Activated naive CD4-positive, alpha-beta T cell treated with anti-CD3 and anti-CD28 coated beads, Interleukin-2, amount 50 U/mL, for 72 hours (primary cell): ENCODE data around the gene RUNX3. TPM values are rescaled to one million over a fixed set of nuclear protein-coding genes. Genes with fewer than 3 reads are reported as not detected.
A peak's percentile ranks its signal among the peaks of the same experiment; 100 is the strongest.

Source experiments
- ATAC-seq, 2 donors: fragments of 150-1000 bp; cut with Tn5 transposase; 2 replicates each; pipeline ENCODE4 v1.10.0; 2021; ENCODE audit warnings: mild to moderate bottlenecking in 2 of 2, moderate library complexity in 2 of 2
- DNase-seq, 2 donors: peaks; one replicate each; pipeline ENCODE4 v3.0.0; 2021 to 2022; ENCODE audit warnings: low spot score in 2 of 2
- H3K27ac Mint-ChIP-seq, 2 donors: one replicate each; pipeline ENCODE4 v1.8.0; 2022; ENCODE audit warnings: mild to moderate bottlenecking in 2 of 2, mixed read lengths in 2 of 2
- H3K36me3 Mint-ChIP-seq, 2 donors: one replicate each; pipeline ENCODE4 v1.8.0; 2022; ENCODE audit warnings: mixed read lengths in 2 of 2
- H3K9me3 Mint-ChIP-seq, 2 donors: one replicate each; pipeline ENCODE4 v1.8.0; 2022; ENCODE audit warnings: mixed read lengths in 2 of 2
- total RNA-seq, 2 donors: library from RNA; stranded (reverse); gene quantifications; one replicate each; pipeline ENCODE4 v1.2.3, GENCODE V29; 2022

Gene RUNX3
- total RNA-seq, 2 donors from 2014 or later: 119 to 136 TPM

- ATAC-seq (no peak), DNase-seq (no peak)
- H3K36me3 Mint-ChIP-seq: peaks cover 47 to 57% of the 10 kb centered on the region in 2 donors
- peak overlapping the region; percentile 86 to 96 for H3K27ac Mint-ChIP-seq
- H3K9me3 Mint-ChIP-seq: no peaks in the 10 kb centered on the region
Measured at GRCh38 chr1:24927988-24928688, 1.9 kb downstream of the RUNX3 start.

DNA sequence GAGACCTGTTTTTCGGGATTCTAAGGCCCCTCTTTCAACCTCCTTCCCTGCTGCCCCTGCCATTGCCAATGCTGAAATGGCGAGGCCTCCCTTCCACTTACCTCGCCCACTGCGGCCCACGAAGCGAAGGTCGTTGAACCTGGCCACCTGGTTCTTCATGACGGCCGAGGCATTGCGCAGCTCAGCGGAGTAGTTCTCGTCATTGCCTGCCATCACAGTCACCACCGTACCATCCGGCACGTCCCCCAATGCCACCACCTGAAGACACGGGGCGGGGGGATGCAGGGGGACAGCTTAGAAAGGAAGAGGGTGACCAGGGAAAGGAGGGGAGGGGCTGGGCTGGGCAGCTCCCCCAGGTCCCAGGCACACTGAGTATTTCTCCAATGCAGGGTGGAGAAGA, 2.6 kb downstream of the RUNX3 start:
- ATAC-seq: no peak
- H3K36me3 Mint-ChIP-seq: peaks cover 53 to 57% of the 10 kb centered on the region in 2 donors

GRCh38 chr1:24926563-24927249, 3.4 kb downstream of the RUNX3 start:
- no peak for ATAC-seq
- Mint-ChIP-seq H3K27ac (peak overlapping the region; percentile 86 to 91), H3K9me3 (no peaks in the 10 kb centered on the region), H3K36me3 (peaks cover 53 to 56% of the 10 kb centered on the region in 2 donors)
- no peak for DNase-seq

More for the DNA sequence above, 2.6 kb downstream of the RUNX3 start:
- Mint-ChIP-seq H3K27ac (peak overlapping the region; percentile 86 to 96), H3K9me3 (no peaks in the 10 kb centered on the region)
- no peak for DNase-seq

DNA sequence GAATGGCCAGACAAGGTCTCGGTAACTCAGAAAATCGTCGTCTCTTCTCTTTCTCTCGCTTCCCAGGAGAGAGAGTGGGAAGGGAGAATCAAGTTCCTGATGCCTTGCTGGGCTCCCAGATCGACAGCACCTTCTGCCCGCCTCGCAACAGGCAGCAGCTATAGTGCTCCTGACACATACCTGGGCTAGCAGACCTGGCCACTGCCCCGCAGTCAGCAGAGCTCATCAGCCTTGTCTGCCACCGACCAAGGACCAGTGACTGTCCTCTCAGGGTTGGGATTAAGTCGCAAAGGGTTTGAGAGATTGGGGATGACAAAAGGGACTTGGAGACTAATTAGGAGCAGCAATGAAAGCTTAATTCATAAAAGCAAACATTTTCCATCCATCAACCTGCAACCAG, 4.1 kb downstream of the RUNX3 start:
- no peak for ATAC-seq
- H3K36me3 Mint-ChIP-seq: peaks cover 51 to 53% of the 10 kb centered on the region in 2 donors
- H3K27ac Mint-ChIP-seq: peak overlapping the region; percentile 86 to 91
- H3K9me3 Mint-ChIP-seq: no peaks in the 10 kb centered on the region
- DNase-seq: no peak

DNA sequence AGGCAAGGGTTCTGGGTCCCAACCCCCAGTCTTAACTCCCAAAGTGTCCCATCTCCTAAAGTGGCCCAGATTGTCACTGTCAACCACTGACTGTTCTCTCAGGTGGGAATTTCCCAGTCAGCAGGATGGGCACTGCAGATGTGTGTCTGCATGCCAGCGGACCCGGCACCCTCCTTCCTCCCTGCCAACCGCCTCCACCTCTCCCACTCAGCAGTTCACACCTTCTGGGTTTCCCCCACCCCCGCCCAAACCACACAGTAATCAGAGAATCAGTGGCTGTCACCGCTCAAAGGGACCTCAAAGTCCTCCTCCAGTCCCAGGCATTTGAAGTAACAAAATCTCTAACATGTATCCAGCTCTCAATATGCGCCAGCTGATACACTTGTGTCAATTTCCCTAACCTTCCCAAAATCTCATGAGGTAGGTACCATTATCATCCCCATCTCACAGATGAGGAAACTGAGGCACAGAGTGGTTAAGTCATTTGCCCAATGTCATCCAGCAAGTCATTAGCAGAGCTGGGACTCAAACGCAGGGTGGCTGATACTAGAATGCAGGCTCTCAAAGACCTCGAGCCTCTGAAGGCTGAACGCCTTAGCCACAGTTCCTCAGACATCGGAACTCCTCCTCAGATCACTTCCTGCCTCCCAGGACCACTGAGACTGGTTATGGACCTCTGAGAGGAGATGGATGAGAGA, 4.8 kb downstream of the RUNX3 start:
- peak overlapping the region; percentile 86 to 91 for H3K27ac Mint-ChIP-seq
- H3K9me3 Mint-ChIP-seq: no peaks in the 10 kb centered on the region
- ATAC-seq: peak; percentile 59 to 71
- H3K36me3 Mint-ChIP-seq: peaks cover 53 to 58% of the 10 kb centered on the region in 2 donors
- DNase-seq: peak; percentile 61 to 85

GRCh38 chr1:24923485-24924113, 6.5 kb downstream of the RUNX3 start:
- Mint-ChIP-seq H3K9me3 (no peaks in the 10 kb centered on the region), H3K36me3 (peaks cover 48 to 64% of the 10 kb centered on the region in 2 donors), H3K27ac (peak overlapping the region; percentile 36 to 90)
- DNase-seq (no peak), ATAC-seq (no peak)

- ATAC-seq (no peak), DNase-seq (no peak)
- H3K36me3 Mint-ChIP-seq: peaks cover 44 to 56% of the 10 kb centered on the region in 2 donors
- H3K27ac Mint-ChIP-seq: peak overlapping the region; percentile 90 to 93
- H3K9me3 Mint-ChIP-seq: no peaks in the 10 kb centered on the region
Measured at GRCh38 chr1:24921938-24922662, 8.0 kb downstream of the RUNX3 start.

DNA sequence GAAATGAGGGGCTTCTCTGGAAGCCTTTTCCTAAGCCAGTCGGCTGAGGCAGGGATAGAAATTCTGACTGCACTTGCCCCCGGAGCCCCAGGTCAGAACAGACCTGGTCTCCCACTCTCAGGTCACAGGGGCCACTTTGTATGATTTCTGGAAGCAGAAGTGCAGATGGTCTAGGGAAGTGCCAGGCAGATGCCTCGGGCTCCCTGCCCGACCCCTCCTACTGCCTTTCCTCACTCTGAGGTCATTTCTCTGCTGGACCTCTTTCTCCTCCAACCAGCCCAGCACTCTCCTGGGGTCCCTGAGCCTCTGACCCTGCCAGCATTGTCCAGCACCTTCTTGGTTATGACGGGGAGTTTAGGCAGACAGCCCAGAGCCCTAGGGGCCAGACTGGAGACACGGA, 8.7 kb downstream of the RUNX3 start:
- ATAC-seq (no peak), DNase-seq (no peak)
- peaks cover 44 to 50% of the 10 kb centered on the region in 2 donors for H3K36me3 Mint-ChIP-seq
- peak overlapping the region; percentile 90 to 91 for H3K27ac Mint-ChIP-seq
- H3K9me3 Mint-ChIP-seq: no peaks in the 10 kb centered on the region

GRCh38 chr1:24920533-24920925, 9.5 kb downstream of the RUNX3 start:
- no peak for DNase-seq
- H3K9me3 Mint-ChIP-seq: no peaks in the 10 kb centered on the region
- peak overlapping the region; percentile 69 to 90 for H3K27ac Mint-ChIP-seq
- ATAC-seq: no peak
- peaks cover 35 to 41% of the 10 kb centered on the region in 2 donors for H3K36me3 Mint-ChIP-seq

GRCh38 chr1:24919791-24920532, 10.1 kb downstream of the RUNX3 start:
- peaks cover 35 to 37% of the 10 kb centered on the region in 2 donors for H3K36me3 Mint-ChIP-seq
- DNase-seq (no peak), ATAC-seq (no peak)
- peak overlapping the region; percentile 69 to 90 for H3K27ac Mint-ChIP-seq
- H3K9me3 Mint-ChIP-seq: no peaks in the 10 kb centered on the region

DNA sequence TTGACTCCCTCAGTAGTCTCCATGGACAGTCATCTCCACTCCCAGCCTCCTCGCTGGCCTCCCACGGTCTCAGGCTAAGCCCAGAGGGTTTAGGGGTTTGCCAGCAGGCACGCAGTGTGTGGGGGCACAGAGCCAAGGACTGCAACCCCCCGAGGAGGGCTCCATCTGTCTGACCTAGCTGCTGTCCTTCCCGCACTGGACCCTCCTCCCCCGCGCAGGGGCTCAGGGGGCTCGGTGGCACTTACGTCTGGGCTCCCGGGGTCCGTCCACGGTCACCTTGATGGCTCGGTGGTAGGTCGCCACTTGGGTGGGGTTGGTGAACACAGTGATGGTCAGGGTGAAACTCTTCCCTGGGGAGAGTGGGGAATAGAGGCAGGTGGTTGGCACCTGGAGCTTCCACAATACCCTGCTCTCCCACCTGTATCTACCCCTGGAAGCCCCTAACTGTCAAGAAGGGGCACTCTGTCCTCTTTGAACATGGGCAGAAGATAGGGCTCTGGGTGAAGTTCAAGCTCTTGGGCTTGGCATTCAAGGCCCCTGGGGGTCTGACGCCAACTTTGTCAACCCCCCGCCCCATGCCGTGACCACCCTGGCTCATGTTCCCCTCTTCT, 11.0 kb downstream of the RUNX3 start:
- no peak for DNase-seq
- Mint-ChIP-seq H3K27ac (peak overlapping the region; percentile 81 to 84), H3K36me3 (peaks cover 33 to 36% of the 10 kb centered on the region in 2 donors), H3K9me3 (no peaks in the 10 kb centered on the region)
- ATAC-seq: no peak

- peaks cover 27 to 30% of the 10 kb centered on the region in 2 donors for H3K36me3 Mint-ChIP-seq
- no peak for ATAC-seq
- DNase-seq: no peak
- peak overlapping the region; percentile 81 to 84 for H3K27ac Mint-ChIP-seq
- H3K9me3 Mint-ChIP-seq: no peaks in the 10 kb centered on the region
Measured at GRCh38 chr1:24918370-24918769, 11.7 kb downstream of the RUNX3 start.

GRCh38 chr1:24917327-24918074, 12.6 kb downstream of the RUNX3 start:
- H3K9me3 Mint-ChIP-seq: no peaks in the 10 kb centered on the region
- H3K36me3 Mint-ChIP-seq: peaks cover 20 to 35% of the 10 kb centered on the region in 2 donors
- DNase-seq (no peak), ATAC-seq (no peak)
- H3K27ac Mint-ChIP-seq: peak overlapping the region; percentile 60 to 84

DNA sequence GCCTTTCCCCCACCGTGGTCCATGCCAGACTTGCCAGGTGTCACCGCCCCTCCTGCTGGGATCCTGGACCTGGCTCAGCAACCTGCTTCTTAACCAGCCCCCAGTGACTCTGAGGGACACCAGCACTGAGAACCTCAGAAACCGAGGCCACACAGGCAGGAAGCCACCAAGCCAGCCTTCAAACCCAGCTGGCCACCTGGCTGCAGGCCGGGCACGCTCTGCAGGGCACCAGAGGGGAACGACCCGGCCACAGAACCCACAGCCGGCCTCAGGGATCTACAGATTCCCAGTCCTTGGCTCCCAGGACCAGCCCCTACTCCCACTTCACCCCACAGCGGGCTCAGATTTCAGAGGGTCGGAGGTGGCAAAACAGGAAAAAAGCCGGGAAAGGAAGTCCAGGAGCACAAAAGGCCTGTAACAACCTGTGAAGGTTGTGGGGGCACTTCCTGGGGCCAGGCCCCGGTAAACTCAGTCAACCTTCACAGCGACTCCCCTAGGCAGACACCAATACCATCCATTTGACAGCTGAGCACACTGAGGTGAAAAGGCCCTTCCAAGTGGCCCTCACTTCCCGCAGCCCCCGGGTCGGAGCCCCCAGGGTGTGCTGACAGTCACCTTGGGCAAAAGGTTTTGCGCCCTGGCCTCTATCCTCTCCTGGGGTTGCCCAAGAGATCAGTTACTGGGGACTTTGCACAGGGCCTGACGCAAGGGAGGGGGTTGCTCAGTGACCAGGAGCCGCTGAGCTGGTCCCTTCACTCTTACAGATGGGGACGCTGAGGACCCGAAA, 14.1 kb downstream of the RUNX3 start:
- Mint-ChIP-seq H3K9me3 (no peaks in the 10 kb centered on the region), H3K36me3 (peaks cover 20 to 40% of the 10 kb centered on the region in 2 donors), H3K27ac (peak overlapping the region; percentile 9 to 84)
- DNase-seq: no peak
- no peak for ATAC-seq
